BJ (cell line): ENCODE data around the gene DCTPP1. TPM values are rescaled to one million over a fixed set of nuclear protein-coding genes. Genes with fewer than 3 reads are reported as not detected.
A peak's percentile ranks its signal among the peaks of the same experiment; 100 is the strongest.

ENCODE experiments used
- CTCF ChIA-PET: fragments of 350-600 bp; formaldehyde crosslinking; extraction: SDS; loops from one replicate; lab custom pipeline; 2021; ENCODE audit warnings: antibody characterized with exemption, inconsistent platforms; lab: Yijun Ruan, JAX
- POLR2A ChIA-PET: fragments of 300-600 bp; sonication (Branson Sonifier 250); formaldehyde crosslinking; extraction: SDS; loops from one replicate; lab custom pipeline; 2021; ENCODE audit warnings: antibody characterized with exemption; lab: Charles Lee
- DNase-seq: peaks from one replicate; pipeline ENCODE4 v3.0.0-alpha.2; 2011; ENCODE audit warnings: low read depth
- H3K27me3 ChIP-seq: 2 replicates; pipeline ENCODE4 v1.6.0; 2011; ENCODE audit warnings: low read length; ENCODE audit not compliant: control insufficient read depth, insufficient read depth
- H3K36me3 ChIP-seq: 2 replicates; pipeline ENCODE4 v1.5.1; 2011; ENCODE audit warnings: low read length; ENCODE audit not compliant: control insufficient read depth, insufficient read depth
- H3K4me3 ChIP-seq: 2 replicates; pipeline ENCODE4 v1.5.1; 2011; ENCODE audit warnings: low read depth, mild to moderate bottlenecking, control low read depth, low read length
- CTCF ChIP-seq: IDR thresholded peaks from 2 replicates; pipeline ENCODE4 v1.5.1; 2011; ENCODE audit warnings: low read depth, mild to moderate bottlenecking, control low read depth, inconsistent platforms, low read length, moderate library complexity; ENCODE audit not compliant: insufficient read depth
- polyA plus RNA-seq: library from polyadenylated mRNA; depleted of rRNA; stranded (reverse); fragments of >200 nt; gene quantifications from 2 replicates; pipeline ENCODE4 v1.2.3, GENCODE V29; 2011

Gene DCTPP1
- polyA plus RNA-seq, 1 experiment: 33.9 TPM

- H3K27me3 ChIP-seq: peaks cover 2% of the 10 kb centered on the region
- CTCF ChIA-PET: no interaction called here
- no peak for TF ChIP-seq CTCF
- H3K36me3 ChIP-seq: peaks cover 2% of the 10 kb centered on the region
- POLR2A ChIA-PET: no interaction called here
- no peak overlapping the region for H3K4me3 ChIP-seq
- DNase-seq: no peak
Observed at GRCh38 chr16:30439720-30440348, 10.0 kb upstream of the DCTPP1 start.

- Histone ChIP-seq H3K36me3 (no peaks in the 10 kb centered on the region; the same call in 1 of the 2 replicates), H3K4me3 (no peak overlapping the region), H3K27me3 (peaks cover 5% of the 10 kb centered on the region)
- no peak for TF ChIP-seq CTCF
- ChIA-PET POLR2A (no interaction called here), CTCF (no interaction called here)
- no peak for DNase-seq
Observed at GRCh38 chr16:30438835-30439234, 9.0 kb upstream of the DCTPP1 start.

- ChIA-PET POLR2A (no interaction called here), CTCF (interaction anchor here (1.8 kb wide), 1 partner anchor 191 kb away, joined by 4 read pairs; no protein-coding TSS in a partner anchor)
- no peak for DNase-seq
- Histone ChIP-seq H3K4me3 (no peak overlapping the region), H3K36me3 (no peaks in the 10 kb centered on the region), H3K27me3 (peaks cover 5% of the 10 kb centered on the region)
- no peak for TF ChIP-seq CTCF
Observed at GRCh38 chr16:30437511-30438046, 7.7 kb upstream of the DCTPP1 start.

- CTCF ChIA-PET: no interaction called here
- no peak for DNase-seq
- TF ChIP-seq CTCF: no peak
- Histone ChIP-seq H3K4me3 (no peak overlapping the region), H3K27me3 (peaks cover 5% of the 10 kb centered on the region), H3K36me3 (no peaks in the 10 kb centered on the region)
- POLR2A ChIA-PET: no interaction called here
Observed at GRCh38 chr16:30434852-30435251, 5.0 kb upstream of the DCTPP1 start.

GRCh38 chr16:30430428-30430970 is 669 bp upstream of the DCTPP1 start:
- DNase-seq: no peak
- TF ChIP-seq CTCF: no peak
- POLR2A ChIA-PET: interaction anchor here (0.6 kb wide), 1 partner anchor 15 kb away, joined by 3 read pairs; the partner anchor contains the start of gene SEPHS2
- CTCF ChIA-PET: interaction anchor here (0.6 to 1.7 kb wide), 18 partner anchors 10 to 339 kb away, joined by 3 to 12 read pairs (median 4); partner anchors contain the start of genes SEPHS2, TBX6, ZNF747 and ZNF764
- Histone ChIP-seq H3K4me3 (peak overlapping the region; percentile 25), H3K27me3 (peaks cover 5% of the 10 kb centered on the region), H3K36me3 (peaks cover 2% of the 10 kb centered on the region; the same call in 1 of the 2 replicates)
